ENCODE results near the gene GMIP.
A peak's percentile ranks its signal among the peaks of the same experiment; 100 is the strongest.

GMIP gene

GRCh38 chr19:19627621-19628500 lies 15.6 kb downstream of the GMIP start, which contains the start of gene LPAR2:
LPAR2 (minus strand) TSS chr19:19628220; CDS start chr19:19627275, 945 bp downstream.
- no peak for TF ChIP-seq CTCF (conservative IDR thresholded peaks at IDR 0.05; ENCODE audit: low read depth, low read length)
- no peak for DNase-seq (ENCODE audit: low read depth)
- peak within 1 kb of the TSS; percentile 47 for H3K4me3 ChIP-seq (ENCODE audit: low read length)

- DNase-seq (ENCODE audit: low read depth) = no peak
- TF ChIP-seq CTCF (conservative IDR thresholded peaks at IDR 0.05; ENCODE audit: low read depth, low read length) = no peak
- no peak overlapping the region for H3K4me3 ChIP-seq (ENCODE audit: low read length)
Measured at GRCh38 chr19:19626516-19627472, 16.7 kb downstream of the GMIP start.

GRCh38 chr19:19624032-19624570 lies 19.4 kb downstream of the GMIP start:
- no peak for DNase-seq (ENCODE audit: low read depth)
- H3K4me3 ChIP-seq (ENCODE audit: low read length) = no peak overlapping the region
- no peak for TF ChIP-seq CTCF (conservative IDR thresholded peaks at IDR 0.05; ENCODE audit: low read depth, low read length)

GRCh38 chr19:19623383-19623782 lies 20.1 kb downstream of the GMIP start:
- TF ChIP-seq CTCF (conservative IDR thresholded peaks at IDR 0.05; ENCODE audit: low read depth, low read length) = no peak
- DNase-seq (ENCODE audit: low read depth) = no peak
- no peak overlapping the region for H3K4me3 ChIP-seq (ENCODE audit: low read length)

GRCh38 chr19:19619849-19620210 lies 23.6 kb downstream of the GMIP start:
- no peak for TF ChIP-seq CTCF (conservative IDR thresholded peaks at IDR 0.05; ENCODE audit: low read depth, low read length)
- no peak for DNase-seq (ENCODE audit: low read depth)
- H3K4me3 ChIP-seq (ENCODE audit: low read length) = no peak overlapping the region

- DNase-seq (ENCODE audit: low read depth) = no peak
- H3K4me3 ChIP-seq (ENCODE audit: low read length) = peak overlapping the region; percentile 49
- no peak for TF ChIP-seq CTCF (conservative IDR thresholded peaks at IDR 0.05; ENCODE audit: low read depth, low read length)
Measured at GRCh38 chr19:19619181-19619848, 24.1 kb downstream of the GMIP start.
